PC-9 (cell line): ENCODE measurements around the gene TMEM266.

Experiments
- CTCF ChIP-seq: fragments of 200-600 bp; sonication (generic); conservative IDR thresholded peaks from 2 replicates; pipeline ENCODE4 v1.6.1; 2017; ENCODE audit warnings: mixed run types, antibody characterized with exemption, mild to moderate bottlenecking, moderate library complexity
- EZH2 ChIP-seq: fragments of 200-600 bp; sonication (generic); IDR thresholded peaks from 2 replicates; pipeline ENCODE4 v1.8.0; 2017; ENCODE audit warnings: antibody characterized with exemption, low read depth

DNA sequence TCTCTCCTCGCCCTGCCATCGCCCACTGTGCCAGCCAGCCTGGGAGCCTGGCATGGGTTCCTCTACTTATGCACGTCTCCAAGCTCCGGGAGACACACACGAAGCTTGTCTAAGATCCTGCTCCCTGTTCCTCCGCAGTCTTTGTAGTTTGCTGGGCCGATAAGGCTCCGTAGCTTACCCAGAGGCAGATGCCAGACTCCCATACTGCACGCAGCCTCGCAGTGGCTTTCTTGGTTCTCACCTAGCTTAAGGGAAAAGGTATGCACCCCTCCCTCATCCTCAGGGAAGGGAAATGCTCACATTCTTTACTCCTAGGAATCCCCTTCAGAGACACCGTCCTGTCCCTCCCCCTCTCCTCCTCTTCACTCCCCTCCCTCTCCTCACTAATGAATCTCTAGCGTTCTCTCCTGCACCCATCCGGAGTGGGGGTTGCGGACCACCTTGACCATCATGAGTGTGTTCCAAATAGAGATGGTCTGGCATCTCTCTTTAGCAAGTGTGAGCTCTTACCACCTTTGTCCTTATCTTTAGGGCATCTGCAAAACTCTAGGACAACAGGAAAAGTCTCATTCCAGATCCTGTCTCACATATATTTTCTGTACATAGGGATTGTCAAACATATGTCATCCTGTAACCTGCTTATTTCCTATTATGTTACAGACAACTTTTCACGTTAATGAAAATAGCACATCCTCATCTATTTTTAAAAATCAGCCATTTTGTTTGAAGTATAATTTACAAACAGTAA is 56.5 kb downstream of the TMEM266 start:
- no peak for TF ChIP-seq CTCF
- TF ChIP-seq EZH2: no peak
